HepG2 (cell line): ENCODE data around the gene PRR19. TPM values are rescaled to one million over a fixed set of nuclear protein-coding genes. Genes with fewer than 3 reads are reported as not detected.

Experiments
- DMAP1 ChIP-seq: IDR thresholded peaks from 2 replicates; pipeline ENCODE4 v1.6.1; 2016
- GMEB2 ChIP-seq: IDR thresholded peaks from 2 replicates; pipeline ENCODE4 v1.6.1; 2016; ENCODE audit warnings: missing biosample characterization, missing genetic modification reagents, low read depth
- HNF4G ChIP-seq, 2 experiments: sonication (generic) in 1 of 2; formaldehyde crosslinking in 1 of 2; IDR thresholded peaks; 2 replicates each; pipeline versions ENCODE4 v1.4.0 to v1.6.1; 2011 to 2020; ENCODE audit warnings: borderline replicate concordance in 2 of 2, low read depth in 2 of 2, mild to moderate bottlenecking in 2 of 2, low read length in 1 of 2, missing genetic modification reagents in 1 of 2, moderate library complexity in 1 of 2
- MAX ChIP-seq: IDR thresholded peaks from 2 replicates; pipeline ENCODE4 v1.6.1; 2012; ENCODE audit warnings: inconsistent platforms
- MED8 ChIP-seq: sonication (generic); formaldehyde crosslinking; IDR thresholded peaks from 2 replicates; pipeline ENCODE4 v1.8.1; 2023; ENCODE audit warnings: mild to moderate bottlenecking, missing genetic modification reagents; ENCODE audit not compliant: insufficient replicate concordance
- NR2F6 ChIP-seq, 2 experiments: IDR thresholded peaks; 2 replicates each; pipeline ENCODE4 v1.6.1; 2016; ENCODE audit warnings: antibody characterized with exemption in 1 of 2, mild to moderate bottlenecking in 1 of 2
- RAD21 ChIP-seq: fragments of 450-650 bp; formaldehyde crosslinking; IDR thresholded peaks from 2 replicates; pipeline ENCODE4 v1.5.0; 2020; ENCODE audit warnings: mild to moderate bottlenecking
- SMC3 ChIP-seq: IDR thresholded peaks from 2 replicates; pipeline ENCODE4 v1.6.1; 2011; ENCODE audit warnings: low read length, improper control_type of control experiment
- SOX5 ChIP-seq: IDR thresholded peaks from 2 replicates; pipeline ENCODE4 v1.6.1; 2016; ENCODE audit warnings: borderline replicate concordance
- TIGD3 ChIP-seq: sonication (generic); formaldehyde crosslinking; IDR thresholded peaks from 2 replicates; pipeline ENCODE4 v1.5.1; 2020; ENCODE audit warnings: mild to moderate bottlenecking, missing genetic modification reagents, borderline replicate concordance
- YY1 ChIP-seq: IDR thresholded peaks from 2 replicates; pipeline ENCODE4 v1.6.1; 2011; ENCODE audit warnings: low read length, low read depth, moderate library complexity, mild to moderate bottlenecking; ENCODE audit not compliant: insufficient read depth, insufficient replicate concordance
- ZBTB39 ChIP-seq: sonication (generic); formaldehyde crosslinking; IDR thresholded peaks from 2 replicates; pipeline ENCODE4 v1.5.0; 2020; ENCODE audit warnings: missing genetic modification reagents
- ZNF331 ChIP-seq: sonication (generic); formaldehyde crosslinking; IDR thresholded peaks from 2 replicates; pipeline ENCODE4 v1.4.0; 2020; ENCODE audit warnings: missing genetic modification reagents
- ZNF335 ChIP-seq: sonication (generic); formaldehyde crosslinking; IDR thresholded peaks from 2 replicates; pipeline ENCODE4 v1.4.0; 2020; ENCODE audit warnings: missing genetic modification reagents
- ZNF558 ChIP-seq: sonication (generic); formaldehyde crosslinking; IDR thresholded peaks from 2 replicates; pipeline ENCODE4 v1.9.0; 2022; ENCODE audit warnings: mild to moderate bottlenecking, missing genetic modification reagents, borderline replicate concordance
- ZNF580 ChIP-seq: IDR thresholded peaks from 2 replicates; pipeline ENCODE4 v1.6.1; 2016; ENCODE audit warnings: low read depth, borderline replicate concordance
- ZNF768 ChIP-seq: sonication (generic); formaldehyde crosslinking; IDR thresholded peaks from 2 replicates; pipeline ENCODE4 v1.4.0; 2020; ENCODE audit warnings: missing genetic modification reagents
- polyA plus RNA-seq, 8 experiments: library from polyadenylated mRNA; depleted of rRNA in 3 of 8; stranded (reverse) in 7 of 8; unstranded in 1 of 8; fragments of >200 nt; fragmentation: Illumina TruSeq in 4 of 8; extraction: Trizol in 4 of 8; gene quantifications; 2 replicates each; pipeline versions ENCODE4 v1.2.1 to v1.2.3, GENCODE V29; 2011 to 2016; ENCODE audit warnings: low read depth in 4 of 8, missing spikeins in 1 of 8, mixed read lengths in 1 of 8; ENCODE audit not compliant: insufficient read depth in 1 of 8
- total RNA-seq, 5 experiments: library from RNA; depleted of rRNA; stranded (reverse); fragments of >200 nt; fragmentation: Illumina TruSeq; extraction: Trizol; gene quantifications; 2 replicates each; pipeline ENCODE4 v1.2.3, GENCODE V29; 2016; ENCODE audit warnings: low read depth in 1 of 5
- TF ChIP-seq, protein P1 (sequence below): sonication (generic); formaldehyde crosslinking; IDR thresholded peaks from 2 replicates; pipeline ENCODE4 v1.4.0; 2020; ENCODE audit warnings: missing genetic modification reagents
- TF ChIP-seq, protein P2 (sequence below), 2 experiments: fragments of 450-650 bp in 1 of 2; sonication (generic) in 1 of 2; formaldehyde crosslinking; IDR thresholded peaks; 2 replicates each; pipeline versions ENCODE4 v1.5.0 to v1.8.0; 2020 to 2022; ENCODE audit warnings: mild to moderate bottlenecking in 1 of 2, missing genetic modification reagents in 1 of 2

PRR19 gene
- total and polyA plus RNA-seq, 2 of the 13 experiments (the other 11 are each of a cell fraction or from before 2014, with no cell fraction given): 0.21 to 0.33 TPM

GRCh38 chr19:42254089-42254849, 47.7 kb upstream of the PRR19 start (continued):
- TF ChIP-seq ZNF580 (CRISPR knock-in tag): no peak
- peak; percentile 34; the same call in 1 of the 2 replicates for TF ChIP-seq ZNF768
- peak; percentile 8 for TF ChIP-seq YY1
- TF ChIP-seq SOX5 (CRISPR knock-in tag): peak; percentile 12; the same call in 1 of the 2 replicates
- TF ChIP-seq RAD21: peak; percentile 27; the same call in 1 of the 2 replicates
- TF ChIP-seq MED8 (CRISPR knock-in tag): no peak
- TF ChIP-seq, protein P1, sequence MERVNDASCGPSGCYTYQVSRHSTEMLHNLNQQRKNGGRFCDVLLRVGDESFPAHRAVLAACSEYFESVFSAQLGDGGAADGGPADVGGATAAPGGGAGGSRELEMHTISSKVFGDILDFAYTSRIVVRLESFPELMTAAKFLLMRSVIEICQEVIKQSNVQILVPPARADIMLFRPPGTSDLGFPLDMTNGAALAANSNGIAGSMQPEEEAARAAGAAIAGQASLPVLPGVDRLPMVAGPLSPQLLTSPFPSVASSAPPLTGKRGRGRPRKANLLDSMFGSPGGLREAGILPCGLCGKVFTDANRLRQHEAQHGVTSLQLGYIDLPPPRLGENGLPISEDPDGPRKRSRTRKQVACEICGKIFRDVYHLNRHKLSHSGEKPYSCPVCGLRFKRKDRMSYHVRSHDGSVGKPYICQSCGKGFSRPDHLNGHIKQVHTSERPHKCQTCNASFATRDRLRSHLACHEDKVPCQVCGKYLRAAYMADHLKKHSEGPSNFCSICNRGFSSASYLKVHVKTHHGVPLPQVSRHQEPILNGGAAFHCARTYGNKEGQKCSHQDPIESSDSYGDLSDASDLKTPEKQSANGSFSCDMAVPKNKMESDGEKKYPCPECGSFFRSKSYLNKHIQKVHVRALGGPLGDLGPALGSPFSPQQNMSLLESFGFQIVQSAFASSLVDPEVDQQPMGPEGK (CRISPR knock-in tag): peak; percentile 98
- TF ChIP-seq ZNF331 (CRISPR knock-in tag): peak; percentile 9; the same call in 1 of the 2 replicates
- TF ChIP-seq SMC3: no peak
- TF ChIP-seq ZNF558: 0 out of 2 replicates have a peak, but pooled peaks have one; percentile 29
- TF ChIP-seq ZBTB39 (CRISPR knock-in tag): no peak
- no peak for TF ChIP-seq NR2F6 (IDR thresholded peaks at IDR 0.05)
- 0 out of 2 replicates have a peak, but pooled peaks have one; percentile 15 for TF ChIP-seq NR2F6 (CRISPR knock-in tag; IDR thresholded peaks at IDR 0.05)
- TF ChIP-seq GMEB2: no peak
- peak; percentile 61; the same call in 1 of the 2 replicates for TF ChIP-seq DMAP1 (CRISPR knock-in tag)
- TF ChIP-seq TIGD3 (CRISPR knock-in tag): no peak
- peak; percentile 63 for TF ChIP-seq MAX
- TF ChIP-seq, protein P2, sequence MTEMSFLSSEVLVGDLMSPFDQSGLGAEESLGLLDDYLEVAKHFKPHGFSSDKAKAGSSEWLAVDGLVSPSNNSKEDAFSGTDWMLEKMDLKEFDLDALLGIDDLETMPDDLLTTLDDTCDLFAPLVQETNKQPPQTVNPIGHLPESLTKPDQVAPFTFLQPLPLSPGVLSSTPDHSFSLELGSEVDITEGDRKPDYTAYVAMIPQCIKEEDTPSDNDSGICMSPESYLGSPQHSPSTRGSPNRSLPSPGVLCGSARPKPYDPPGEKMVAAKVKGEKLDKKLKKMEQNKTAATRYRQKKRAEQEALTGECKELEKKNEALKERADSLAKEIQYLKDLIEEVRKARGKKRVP (CRISPR knock-in tag; IDR thresholded peaks at IDR 0.05): peak in 1 of 2 experiments; percentile 23; a peak in 1 of 4 replicates
- TF ChIP-seq ZNF335 (CRISPR knock-in tag): no peak
- TF ChIP-seq HNF4G (IDR thresholded peaks at IDR 0.05; ENCODE audit: borderline replicate concordance, low read depth, low read length): peak; percentile 57; the same call in 1 of the 2 replicates
- TF ChIP-seq HNF4G (CRISPR knock-in tag; IDR thresholded peaks at IDR 0.05; ENCODE audit: borderline replicate concordance, low read depth): no peak
